ENCODE results near the gene CREBL2. TPM values are rescaled to one million over a fixed set of nuclear protein-coding genes. Genes with fewer than 3 reads are reported as not detected.
"Not testable (repeated sequence)": the region's sequence is repeated elsewhere in the genome, so short reads cannot be mapped to it uniquely, and the experiment has no call there.

CREBL2 gene
- total RNA-seq, 1 experiment from 2014 or later, result 18.3 TPM

- H2AFZ ChIP-seq (ENCODE audit: low read length), result no peak overlapping the region
- H3K14ac ChIP-seq (ENCODE audit: insufficient read depth, low read length), result no peak overlapping the region
- H2BK15ac ChIP-seq (ENCODE audit: low read depth, low read length), result no peak overlapping the region
- H3K27me3 ChIP-seq (ENCODE audit: insufficient read depth, low read length), result no peaks in the 10 kb centered on the region
- no peak overlapping the region for H2BK120ac ChIP-seq (ENCODE audit: low read depth, low read length, poor library complexity, severe bottlenecking)
- H3K23me2 ChIP-seq (ENCODE audit: insufficient read length, low read depth, low read length, poor library complexity, severe bottlenecking), result peaks cover 6% of the 10 kb centered on the region
- no peaks in the 10 kb centered on the region for H3K9me3 ChIP-seq (ENCODE audit: control insufficient read depth, low read depth, low read length)
- no peak overlapping the region for H3K27ac ChIP-seq (ENCODE audit: insufficient read length, low read depth, low read length)
- H2BK12ac ChIP-seq (ENCODE audit: insufficient read length, low read depth, low read length), result no peak overlapping the region
- no peak overlapping the region for H3K4me3 Mint-ChIP-seq
- H3K4me1 Mint-ChIP-seq, result peaks cover 12 to 15% of the 10 kb centered on the region in 2 experiments
- no peaks in the 10 kb centered on the region for H3K79me1 ChIP-seq (ENCODE audit: insufficient read depth, low read depth, low read length, poor library complexity, severe bottlenecking)
- no peak for TF ChIP-seq CTCF (conservative IDR thresholded peaks at IDR 0.05)
- peaks cover 2% of the 10 kb centered on the region; the same call in 1 of the 2 replicates for H3K27me3 Mint-ChIP-seq (ENCODE audit: low read depth)
- no peak for DNase-seq
- H3K4me2 ChIP-seq (ENCODE audit: insufficient read depth, insufficient read length, low read length), result no peak overlapping the region
- no peak overlapping the region for H4K91ac ChIP-seq (ENCODE audit: insufficient read length, low read depth, low read length)
- WGBS (ENCODE audit: extremely low coverage, insufficient read length, low lambda C conversion rate), result no CpG with 5 or more reads among the region's 1 CpG
- no peak overlapping the region for H2BK20ac ChIP-seq (ENCODE audit: low read depth, low read length, poor library complexity, severe bottlenecking)
- no peak overlapping the region for H3K27ac Mint-ChIP-seq
- no peak overlapping the region for H3K4ac ChIP-seq (ENCODE audit: low read depth, low read length)
- no peaks in the 10 kb centered on the region for H3K4me1 ChIP-seq (ENCODE audit: insufficient read depth, low read length)
- no peak overlapping the region for H2BK5ac ChIP-seq (ENCODE audit: insufficient read length, low read length)
- H4K5ac ChIP-seq (ENCODE audit: insufficient read length, low read depth, low read length), result no peak overlapping the region
- no peak overlapping the region for H3K56ac ChIP-seq (ENCODE audit: insufficient read length, low read depth, low read length)
- no peaks in the 10 kb centered on the region for H4K20me1 ChIP-seq (ENCODE audit: control insufficient read depth, insufficient read depth, insufficient read length)
- peaks cover 10 to 29% (median 21%) of the 10 kb centered on the region in 3 experiments for H3K36me3 Mint-ChIP-seq (ENCODE audit: insufficient read depth in 1 of 3, low read depth in 3 of 3)
- peaks cover 20 to 22% of the 10 kb centered on the region in 2 experiments for H3K9me3 Mint-ChIP-seq
- H3K79me2 ChIP-seq (ENCODE audit: insufficient read depth, low read length), result peaks cover 6% of the 10 kb centered on the region; the same call in 1 of the 2 replicates
- H3K23ac ChIP-seq (ENCODE audit: insufficient read length, low read depth, low read length), result no peak overlapping the region
- no peak overlapping the region for H4K8ac ChIP-seq (replicated peaks; ENCODE audit: insufficient read length, low read depth, low read length)
- no peak overlapping the region for H3K18ac ChIP-seq (ENCODE audit: insufficient read length, low read depth, low read length)
- H2AK5ac ChIP-seq (ENCODE audit: insufficient read length, low read length), result no peak overlapping the region
- no peak overlapping the region for H3T11ph ChIP-seq (ENCODE audit: low read length)
- no peak overlapping the region for H3K9ac ChIP-seq (ENCODE audit: extremely low read depth, insufficient read length, low read length)
Measured at GRCh38 chr12:12564911-12565310, 46.8 kb upstream of the CREBL2 start.

GRCh38 chr12:12565971-12566370, 45.7 kb upstream of the CREBL2 start:
- not testable (repeated sequence) for H3K9ac ChIP-seq (ENCODE audit: extremely low read depth, insufficient read length, low read length); H2AK5ac ChIP-seq (ENCODE audit: insufficient read length, low read length); H4K20me1 ChIP-seq (ENCODE audit: control insufficient read depth, insufficient read depth, insufficient read length); H3K27me3 Mint-ChIP-seq (ENCODE audit: low read depth); H3K56ac ChIP-seq (ENCODE audit: insufficient read length, low read depth, low read length); DNase-seq; H3K79me1 ChIP-seq (ENCODE audit: insufficient read depth, low read depth, low read length, poor library complexity, severe bottlenecking); H3K23me2 ChIP-seq (ENCODE audit: insufficient read length, low read depth, low read length, poor library complexity, severe bottlenecking); H3K4ac ChIP-seq (ENCODE audit: low read depth, low read length); H4K5ac ChIP-seq (ENCODE audit: insufficient read length, low read depth, low read length); H3K4me1 Mint-ChIP-seq; H3K27me3 ChIP-seq (ENCODE audit: insufficient read depth, low read length); H3K14ac ChIP-seq (ENCODE audit: insufficient read depth, low read length); H3K27ac ChIP-seq (ENCODE audit: insufficient read length, low read depth, low read length); H2BK120ac ChIP-seq (ENCODE audit: low read depth, low read length, poor library complexity, severe bottlenecking); H3K4me1 ChIP-seq (ENCODE audit: insufficient read depth, low read length); H4K8ac ChIP-seq (replicated peaks; ENCODE audit: insufficient read length, low read depth, low read length); H3K4me2 ChIP-seq (ENCODE audit: insufficient read depth, insufficient read length, low read length); H2BK20ac ChIP-seq (ENCODE audit: low read depth, low read length, poor library complexity, severe bottlenecking); H3K18ac ChIP-seq (ENCODE audit: insufficient read length, low read depth, low read length); H2BK5ac ChIP-seq (ENCODE audit: insufficient read length, low read length); H3K9me3 ChIP-seq (ENCODE audit: control insufficient read depth, low read depth, low read length); H2AFZ ChIP-seq (ENCODE audit: low read length); H3K4me3 Mint-ChIP-seq; H3K79me2 ChIP-seq (ENCODE audit: insufficient read depth, low read length); H2BK12ac ChIP-seq (ENCODE audit: insufficient read length, low read depth, low read length); H4K91ac ChIP-seq (ENCODE audit: insufficient read length, low read depth, low read length); H3T11ph ChIP-seq (ENCODE audit: low read length); H2BK15ac ChIP-seq (ENCODE audit: low read depth, low read length); H3K23ac ChIP-seq (ENCODE audit: insufficient read length, low read depth, low read length); H3K27ac Mint-ChIP-seq
- no CpG with 5 or more reads among the region's 32 CpGs for WGBS (ENCODE audit: extremely low coverage, insufficient read length, low lambda C conversion rate)
- peaks cover 20 to 22% of the 10 kb centered on the region in 2 experiments for H3K9me3 Mint-ChIP-seq
- peaks cover 10 to 22% (median 16%) of the 10 kb centered on the region in 3 experiments for H3K36me3 Mint-ChIP-seq (ENCODE audit: insufficient read depth in 1 of 3, low read depth in 3 of 3)
